GM18867 (cell line): Measurements from ENCODE around the gene SNX6.
"Not testable (repeated sequence)": the region's sequence is repeated elsewhere in the genome, so short reads cannot be mapped to it uniquely, and the experiment has no call there.

Experiments
- ATAC-seq: cut with Tn5 transposase; IDR thresholded peaks from one replicate; pipeline ENCODE4 v1.9.1; 2021; ENCODE audit warnings: mild to moderate bottlenecking, moderate library complexity; ENCODE audit not compliant: unreplicated experiment

The SNX6 gene

GRCh38 chr14:34640826-34641225, 10.9 kb upstream of the SNX6 start:
- no peak for ATAC-seq

GRCh38 chr14:34634360-34634771, 4.4 kb upstream of the SNX6 start:
- ATAC-seq, result not testable (repeated sequence)

GRCh38 chr14:34633742-34634141, 3.8 kb upstream of the SNX6 start:
- ATAC-seq, result no peak

- no peak for ATAC-seq
These were observed 2.5 kb upstream of the SNX6 start for GRCh38 chr14:34632411-34632978.

GRCh38 chr14:34629344-34629656, 648 bp downstream of the SNX6 start:
- ATAC-seq, result no peak

GRCh38 chr14:34628681-34629135, 1.2 kb downstream of the SNX6 start:
- no peak for ATAC-seq

GRCh38 chr14:34623506-34623905, 6.4 kb downstream of the SNX6 start:
- no peak for ATAC-seq

- no peak for ATAC-seq
These were observed 9.1 kb downstream of the SNX6 start for GRCh38 chr14:34620839-34621238.

GRCh38 chr14:34620115-34620514, 9.8 kb downstream of the SNX6 start:
- ATAC-seq, result no peak

GRCh38 chr14:34619471-34619870, 10.5 kb downstream of the SNX6 start:
- ATAC-seq, result no peak

GRCh38 chr14:34616360-34616759, 13.6 kb downstream of the SNX6 start:
- no peak for ATAC-seq

GRCh38 chr14:34615507-34615906, 14.4 kb downstream of the SNX6 start:
- no peak for ATAC-seq

GRCh38 chr14:34614638-34615037, 15.3 kb downstream of the SNX6 start:
- ATAC-seq, result no peak

GRCh38 chr14:34610101-34610500, 19.8 kb downstream of the SNX6 start:
- ATAC-seq, result no peak

GRCh38 chr14:34605461-34605860, 24.5 kb downstream of the SNX6 start:
- ATAC-seq, result no peak

GRCh38 chr14:34604995-34605394, 25.0 kb downstream of the SNX6 start:
- ATAC-seq, result no peak

GRCh38 chr14:34596891-34597290, 33.1 kb downstream of the SNX6 start:
- ATAC-seq, result no peak

GRCh38 chr14:34593740-34594375, 36.1 kb downstream of the SNX6 start:
- no peak for ATAC-seq

GRCh38 chr14:34592623-34593022, 37.3 kb downstream of the SNX6 start:
- no peak for ATAC-seq

GRCh38 chr14:34583525-34583924, 46.4 kb downstream of the SNX6 start:
- no peak for ATAC-seq

- ATAC-seq, result no peak
These were observed 47.7 kb downstream of the SNX6 start for GRCh38 chr14:34582117-34582680.

- no peak for ATAC-seq
These were observed 49.6 kb downstream of the SNX6 start for GRCh38 chr14:34580381-34580780.

- no peak for ATAC-seq
These were observed 58.2 kb downstream of the SNX6 start for GRCh38 chr14:34571771-34572170.
